ENCODE measurements around the gene B4GALT7.

DNA sequence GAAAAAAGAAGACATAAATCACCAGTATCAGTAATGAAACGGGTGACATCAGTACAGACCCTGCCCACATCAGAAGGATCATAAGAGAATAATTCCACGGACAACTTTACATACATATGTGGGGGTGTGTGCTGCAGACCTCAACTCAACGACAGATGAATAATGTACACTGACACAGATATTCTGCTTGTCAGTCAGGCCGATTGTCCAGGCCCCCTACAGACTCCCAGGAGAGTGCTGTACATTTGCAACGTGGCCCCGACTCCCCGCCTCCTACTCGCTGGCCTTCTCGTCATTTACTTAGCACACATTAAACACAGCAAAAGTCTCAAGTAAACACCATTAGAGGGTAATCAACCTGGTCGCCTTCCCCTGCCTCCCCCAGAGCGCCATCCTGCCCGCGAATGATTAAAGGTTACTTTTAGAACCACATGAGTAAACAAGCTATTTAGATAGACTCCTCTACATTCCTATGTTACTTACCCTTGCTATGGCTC, 11.5 kb upstream of the B4GALT7 start:
- TF ChIP-seq, protein P1, sequence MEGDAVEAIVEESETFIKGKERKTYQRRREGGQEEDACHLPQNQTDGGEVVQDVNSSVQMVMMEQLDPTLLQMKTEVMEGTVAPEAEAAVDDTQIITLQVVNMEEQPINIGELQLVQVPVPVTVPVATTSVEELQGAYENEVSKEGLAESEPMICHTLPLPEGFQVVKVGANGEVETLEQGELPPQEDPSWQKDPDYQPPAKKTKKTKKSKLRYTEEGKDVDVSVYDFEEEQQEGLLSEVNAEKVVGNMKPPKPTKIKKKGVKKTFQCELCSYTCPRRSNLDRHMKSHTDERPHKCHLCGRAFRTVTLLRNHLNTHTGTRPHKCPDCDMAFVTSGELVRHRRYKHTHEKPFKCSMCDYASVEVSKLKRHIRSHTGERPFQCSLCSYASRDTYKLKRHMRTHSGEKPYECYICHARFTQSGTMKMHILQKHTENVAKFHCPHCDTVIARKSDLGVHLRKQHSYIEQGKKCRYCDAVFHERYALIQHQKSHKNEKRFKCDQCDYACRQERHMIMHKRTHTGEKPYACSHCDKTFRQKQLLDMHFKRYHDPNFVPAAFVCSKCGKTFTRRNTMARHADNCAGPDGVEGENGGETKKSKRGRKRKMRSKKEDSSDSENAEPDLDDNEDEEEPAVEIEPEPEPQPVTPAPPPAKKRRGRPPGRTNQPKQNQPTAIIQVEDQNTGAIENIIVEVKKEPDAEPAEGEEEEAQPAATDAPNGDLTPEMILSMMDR (IDR thresholded peaks at IDR 0.05; ENCODE audit: poor library complexity, severe bottlenecking) = no peak
- TF ChIP-seq TAF1 (IDR thresholded peaks at IDR 0.05; ENCODE audit: low read depth) = no peak
- no peak for TF ChIP-seq POLR2AphosphoS5 (IDR thresholded peaks at IDR 0.05)
- no peak for TF ChIP-seq EZH2 (IDR thresholded peaks at IDR 0.05; ENCODE audit: borderline replicate concordance, insufficient read depth, low read length, poor library complexity, severe bottlenecking)
- TF ChIP-seq, protein P2, sequence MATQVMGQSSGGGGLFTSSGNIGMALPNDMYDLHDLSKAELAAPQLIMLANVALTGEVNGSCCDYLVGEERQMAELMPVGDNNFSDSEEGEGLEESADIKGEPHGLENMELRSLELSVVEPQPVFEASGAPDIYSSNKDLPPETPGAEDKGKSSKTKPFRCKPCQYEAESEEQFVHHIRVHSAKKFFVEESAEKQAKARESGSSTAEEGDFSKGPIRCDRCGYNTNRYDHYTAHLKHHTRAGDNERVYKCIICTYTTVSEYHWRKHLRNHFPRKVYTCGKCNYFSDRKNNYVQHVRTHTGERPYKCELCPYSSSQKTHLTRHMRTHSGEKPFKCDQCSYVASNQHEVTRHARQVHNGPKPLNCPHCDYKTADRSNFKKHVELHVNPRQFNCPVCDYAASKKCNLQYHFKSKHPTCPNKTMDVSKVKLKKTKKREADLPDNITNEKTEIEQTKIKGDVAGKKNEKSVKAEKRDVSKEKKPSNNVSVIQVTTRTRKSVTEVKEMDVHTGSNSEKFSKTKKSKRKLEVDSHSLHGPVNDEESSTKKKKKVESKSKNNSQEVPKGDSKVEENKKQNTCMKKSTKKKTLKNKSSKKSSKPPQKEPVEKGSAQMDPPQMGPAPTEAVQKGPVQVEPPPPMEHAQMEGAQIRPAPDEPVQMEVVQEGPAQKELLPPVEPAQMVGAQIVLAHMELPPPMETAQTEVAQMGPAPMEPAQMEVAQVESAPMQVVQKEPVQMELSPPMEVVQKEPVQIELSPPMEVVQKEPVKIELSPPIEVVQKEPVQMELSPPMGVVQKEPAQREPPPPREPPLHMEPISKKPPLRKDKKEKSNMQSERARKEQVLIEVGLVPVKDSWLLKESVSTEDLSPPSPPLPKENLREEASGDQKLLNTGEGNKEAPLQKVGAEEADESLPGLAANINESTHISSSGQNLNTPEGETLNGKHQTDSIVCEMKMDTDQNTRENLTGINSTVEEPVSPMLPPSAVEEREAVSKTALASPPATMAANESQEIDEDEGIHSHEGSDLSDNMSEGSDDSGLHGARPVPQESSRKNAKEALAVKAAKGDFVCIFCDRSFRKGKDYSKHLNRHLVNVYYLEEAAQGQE (IDR thresholded peaks at IDR 0.05; ENCODE audit: borderline replicate concordance) = no peak
- no peak for TF ChIP-seq MXI1 (conservative IDR thresholded peaks at IDR 0.05; ENCODE audit: poor library complexity, severe bottlenecking)
- no peak for TF ChIP-seq EP300 (conservative IDR thresholded peaks at IDR 0.05; ENCODE audit: poor library complexity, severe bottlenecking)
- TF ChIP-seq SMC3 (conservative IDR thresholded peaks at IDR 0.05; ENCODE audit: poor library complexity) = no peak
- no peak for TF ChIP-seq RAD21 (conservative IDR thresholded peaks at IDR 0.05)
